HCT116 (cell line): ENCODE measurements around the gene ERAP2.

Source experiments
- EGR1 ChIP-seq: IDR thresholded peaks from 2 replicates; pipeline ENCODE4 v1.6.1; 2012; ENCODE audit warnings: low read depth
- ZNF274 ChIP-seq: fragments of 200-500 bp; sonication (Bioruptor generic); IDR thresholded peaks from 2 replicates; pipeline ENCODE4 v1.6.1; 2014; ENCODE audit warnings: mild to moderate bottlenecking, low read depth, low read length, inconsistent platforms
- TF ChIP-seq, protein P1 (sequence below): IDR thresholded peaks from 2 replicates; pipeline ENCODE4 v1.6.1; 2011; ENCODE audit warnings: mild to moderate bottlenecking, low read length, moderate library complexity; ENCODE audit not compliant: insufficient replicate concordance; ENCODE audit errors: extremely low read depth
- TF ChIP-seq, protein P2 (sequence below), 3 experiments: fragments of 200-600 bp in 1 of 3; sonication (generic) in 1 of 3; IDR thresholded peaks in 2 of 3; conservative IDR thresholded peaks in 1 of 3; 2 replicates each; pipeline ENCODE4 v1.5.1; 2012 to 2017; ENCODE audit warnings: low read depth in 2 of 3, low read length in 2 of 3, antibody characterized with exemption in 1 of 3, borderline replicate concordance in 1 of 3, control low read depth in 1 of 3, mild to moderate bottlenecking in 1 of 3, mixed read lengths in 1 of 3, mixed run types in 1 of 3, moderate library complexity in 1 of 3; ENCODE audit not compliant: insufficient read depth in 1 of 3

DNA sequence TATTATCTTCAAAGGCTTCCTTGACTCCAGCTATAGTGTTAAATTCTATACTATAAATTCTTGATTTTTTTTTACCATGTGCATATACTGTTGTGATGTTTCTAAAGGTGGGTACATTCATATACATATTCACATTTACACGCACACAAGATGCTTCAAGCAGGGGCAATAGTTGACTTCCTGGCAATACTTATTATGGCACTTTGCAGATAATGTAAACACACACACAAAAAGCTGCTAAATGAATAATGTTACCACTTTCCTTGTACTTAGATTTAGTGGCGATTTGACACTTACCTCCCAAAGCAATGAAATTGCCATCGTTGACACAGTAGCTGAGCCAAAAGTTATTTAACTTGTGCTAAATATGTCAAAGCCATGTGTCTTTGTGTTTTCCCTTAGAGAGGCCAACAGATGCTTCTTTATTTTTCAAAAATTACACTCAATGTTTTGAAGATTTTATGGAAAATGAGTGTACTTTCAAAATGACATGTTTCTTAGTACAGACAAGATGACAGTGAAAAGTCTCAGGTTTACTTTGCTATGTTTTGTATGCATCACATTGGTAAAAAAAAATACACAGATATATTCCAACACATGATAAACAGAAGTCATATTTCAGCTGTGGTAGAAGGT lies 12.2 kb upstream of the ERAP2 start:
- TF ChIP-seq, protein P1, sequence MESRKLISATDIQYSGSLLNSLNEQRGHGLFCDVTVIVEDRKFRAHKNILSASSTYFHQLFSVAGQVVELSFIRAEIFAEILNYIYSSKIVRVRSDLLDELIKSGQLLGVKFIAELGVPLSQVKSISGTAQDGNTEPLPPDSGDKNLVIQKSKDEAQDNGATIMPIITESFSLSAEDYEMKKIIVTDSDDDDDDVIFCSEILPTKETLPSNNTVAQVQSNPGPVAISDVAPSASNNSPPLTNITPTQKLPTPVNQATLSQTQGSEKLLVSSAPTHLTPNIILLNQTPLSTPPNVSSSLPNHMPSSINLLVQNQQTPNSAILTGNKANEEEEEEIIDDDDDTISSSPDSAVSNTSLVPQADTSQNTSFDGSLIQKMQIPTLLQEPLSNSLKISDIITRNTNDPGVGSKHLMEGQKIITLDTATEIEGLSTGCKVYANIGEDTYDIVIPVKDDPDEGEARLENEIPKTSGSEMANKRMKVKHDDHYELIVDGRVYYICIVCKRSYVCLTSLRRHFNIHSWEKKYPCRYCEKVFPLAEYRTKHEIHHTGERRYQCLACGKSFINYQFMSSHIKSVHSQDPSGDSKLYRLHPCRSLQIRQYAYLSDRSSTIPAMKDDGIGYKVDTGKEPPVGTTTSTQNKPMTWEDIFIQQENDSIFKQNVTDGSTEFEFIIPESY, result no peak
- TF ChIP-seq ZNF274, result no peak
- TF ChIP-seq, protein P2, sequence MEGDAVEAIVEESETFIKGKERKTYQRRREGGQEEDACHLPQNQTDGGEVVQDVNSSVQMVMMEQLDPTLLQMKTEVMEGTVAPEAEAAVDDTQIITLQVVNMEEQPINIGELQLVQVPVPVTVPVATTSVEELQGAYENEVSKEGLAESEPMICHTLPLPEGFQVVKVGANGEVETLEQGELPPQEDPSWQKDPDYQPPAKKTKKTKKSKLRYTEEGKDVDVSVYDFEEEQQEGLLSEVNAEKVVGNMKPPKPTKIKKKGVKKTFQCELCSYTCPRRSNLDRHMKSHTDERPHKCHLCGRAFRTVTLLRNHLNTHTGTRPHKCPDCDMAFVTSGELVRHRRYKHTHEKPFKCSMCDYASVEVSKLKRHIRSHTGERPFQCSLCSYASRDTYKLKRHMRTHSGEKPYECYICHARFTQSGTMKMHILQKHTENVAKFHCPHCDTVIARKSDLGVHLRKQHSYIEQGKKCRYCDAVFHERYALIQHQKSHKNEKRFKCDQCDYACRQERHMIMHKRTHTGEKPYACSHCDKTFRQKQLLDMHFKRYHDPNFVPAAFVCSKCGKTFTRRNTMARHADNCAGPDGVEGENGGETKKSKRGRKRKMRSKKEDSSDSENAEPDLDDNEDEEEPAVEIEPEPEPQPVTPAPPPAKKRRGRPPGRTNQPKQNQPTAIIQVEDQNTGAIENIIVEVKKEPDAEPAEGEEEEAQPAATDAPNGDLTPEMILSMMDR (IDR thresholded peaks at IDR 0.05 in 2 of 3, conservative IDR thresholded peaks at IDR 0.05 in 1 of 3; ENCODE audit: borderline replicate concordance in 1 of 3, insufficient read depth in 1 of 3, low read depth in 2 of 3, low read length in 2 of 3), result no peak
- no peak for TF ChIP-seq EGR1
